GM06990 (cell line): ENCODE data around the gene AHRR.

Source experiments
- DNase-seq: peaks from one replicate; pipeline ENCODE4 v3.0.0-alpha.2; 2011; ENCODE audit not compliant: insufficient read length; ENCODE audit errors: extremely low read depth
- H3K27me3 ChIP-seq: replicated peaks from 2 replicates; pipeline ENCODE4 v1.6.0; 2011; ENCODE audit warnings: low read length; ENCODE audit not compliant: control insufficient read depth, insufficient read depth
- H3K36me3 ChIP-seq: 2 replicates; pipeline ENCODE4 v1.5.1; 2011; ENCODE audit warnings: low read length; ENCODE audit not compliant: control insufficient read depth, insufficient read depth
- H3K4me3 ChIP-seq: replicated peaks from 2 replicates; pipeline ENCODE4 v1.5.1; 2011; ENCODE audit warnings: low read depth, mild to moderate bottlenecking, control low read depth, low read length
- CTCF ChIP-seq: IDR thresholded peaks from 2 replicates; pipeline ENCODE4 v1.5.1; 2011; ENCODE audit warnings: low read length, control low read depth, mild to moderate bottlenecking, inconsistent platforms; ENCODE audit not compliant: insufficient read depth, poor library complexity, severe bottlenecking

Gene AHRR

GRCh38 chr5:317086-317811 lies 4.3 kb upstream of the AHRR start:
- Histone ChIP-seq H3K36me3 (peaks cover 9% of the 10 kb centered on the region), H3K27me3 (no peaks in the 10 kb centered on the region), H3K4me3 (no peak overlapping the region)
- TF ChIP-seq CTCF = peak; percentile 96
- peak; percentile 89 for DNase-seq

- no peak for DNase-seq
- H3K4me3 ChIP-seq = no peak overlapping the region
- TF ChIP-seq CTCF = peak; percentile 31
- H3K36me3 ChIP-seq = peaks cover 11% of the 10 kb centered on the region
- H3K27me3 ChIP-seq = no peaks in the 10 kb centered on the region
Measured at GRCh38 chr5:318341-318897, 3.1 kb upstream of the AHRR start.

GRCh38 chr5:318931-319601 lies 2.4 kb upstream of the AHRR start:
- no peak overlapping the region for H3K4me3 ChIP-seq
- no peak for DNase-seq
- H3K36me3 ChIP-seq = peaks cover 8% of the 10 kb centered on the region
- no peaks in the 10 kb centered on the region for H3K27me3 ChIP-seq
- TF ChIP-seq CTCF = no peak

GRCh38 chr5:320524-321229 lies 837 bp upstream of the AHRR start:
- H3K27me3 ChIP-seq = no peaks in the 10 kb centered on the region
- H3K36me3 ChIP-seq = peaks cover 10% of the 10 kb centered on the region
- no peak for TF ChIP-seq CTCF
- DNase-seq = no peak
- H3K4me3 ChIP-seq = peak overlapping the region; percentile 79

GRCh38 chr5:321726-322251 lies 275 bp downstream of the AHRR start:
- Histone ChIP-seq H3K4me3 (peak overlapping the region; percentile 79), H3K36me3 (peaks cover 8% of the 10 kb centered on the region), H3K27me3 (no peaks in the 10 kb centered on the region)
- no peak for DNase-seq
- no peak for TF ChIP-seq CTCF
